Lower leg skin (tissue), 4 donors: ENCODE data around the gene ACTN4. TPM values are rescaled to one million over a fixed set of nuclear protein-coding genes. Genes with fewer than 3 reads are reported as not detected.

Experiments used
- DNase-seq, 2 donors: peaks; one replicate each; pipeline ENCODE4 v3.0.0-alpha.2; 2019; ENCODE audit warnings: low spot score in 2 of 2
- H3K4me3 ChIP-seq: fragments of 200-600 bp; sonication (generic); 2 replicates; pipeline ENCODE4 v1.5.1; 2017; ENCODE audit warnings: mild to moderate bottlenecking, low read depth; ENCODE audit not compliant: poor library complexity, severe bottlenecking
- CTCF ChIP-seq, 3 donors: fragments of 450-650 bp; IDR thresholded peaks; one replicate each; pipeline ENCODE4 v1.5.1; 2016; ENCODE audit warnings: antibody characterized with exemption in 3 of 3, mild to moderate bottlenecking in 3 of 3, moderate library complexity in 2 of 3
- POLR2A ChIP-seq, 2 donors: fragments of 450-650 bp; IDR thresholded peaks; one replicate each; pipeline ENCODE4 v1.6.1; 2016 to 2017; ENCODE audit warnings: antibody characterized with exemption in 2 of 2, mild to moderate bottlenecking in 1 of 2, moderate library complexity in 1 of 2
- WGBS, 2 donors: methylation state at CpG; one replicate each; pipeline ENCODE4 v1.1.5; 2018; 5-methylcytosine and 5-hydroxymethylcytosine counted together
- intact Hi-C: fragments of 100-400 bp; cut with DNase I; formaldehyde crosslinking; loops from one replicate; pipeline ENCODE4 v1.15.0; 2023; ENCODE audit warnings: low total_unique reads
- total RNA-seq, 4 donors: library from RNA; depleted of rRNA; stranded (reverse); fragments of >200 nt; gene quantifications; one replicate each; pipeline ENCODE4 v1.1.0, GENCODE V29; 2016

The ACTN4 gene
- total RNA-seq, 4 donors from 2014 or later = 411 to 572 (median 469) TPM

GRCh38 chr19:38676023-38676877 is 28.8 kb downstream of the ACTN4 start:
- 33 to 38% methylated on average over 13 of the region's 13 CpGs for WGBS, 2 donors
- intact Hi-C loops = no loop called here
- no peak for TF ChIP-seq POLR2A (IDR thresholded peaks at IDR 0.05)
- TF ChIP-seq CTCF (IDR thresholded peaks at IDR 0.05) = no peak
- no peak for DNase-seq
- H3K4me3 ChIP-seq = no peak overlapping the region

GRCh38 chr19:38676878-38677646 is 29.6 kb downstream of the ACTN4 start:
- no peak for DNase-seq
- no peak for TF ChIP-seq CTCF (IDR thresholded peaks at IDR 0.05)
- TF ChIP-seq POLR2A (IDR thresholded peaks at IDR 0.05) = no peak
- intact Hi-C loops = no loop called here
- H3K4me3 ChIP-seq = no peak overlapping the region
- WGBS, 2 donors = 64 to 71% methylated on average over 11 of the region's 11 CpGs

- H3K4me3 ChIP-seq = no peak overlapping the region
- intact Hi-C loops = no loop called here
- TF ChIP-seq POLR2A (IDR thresholded peaks at IDR 0.05) (no peak), CTCF (IDR thresholded peaks at IDR 0.05) (no peak)
- no peak for DNase-seq
- 80 to 84% methylated on average over 15 of the region's 15 CpGs for WGBS, 2 donors
These were observed 30.9 kb downstream of the ACTN4 start for GRCh38 chr19:38678217-38678890.

GRCh38 chr19:38678891-38679494 is 31.5 kb downstream of the ACTN4 start:
- no peak for TF ChIP-seq CTCF (IDR thresholded peaks at IDR 0.05)
- no peak for TF ChIP-seq POLR2A (IDR thresholded peaks at IDR 0.05)
- WGBS, 2 donors = 72 to 73% methylated on average over 7 of the region's 7 CpGs
- no peak for DNase-seq
- intact Hi-C loops = no loop called here
- no peak overlapping the region for H3K4me3 ChIP-seq

GRCh38 chr19:38679839-38680238 is 32.4 kb downstream of the ACTN4 start:
- 64 to 67% methylated on average over 4 of the region's 4 CpGs for WGBS, 2 donors
- intact Hi-C loops = no loop called here
- no peak for TF ChIP-seq CTCF (IDR thresholded peaks at IDR 0.05)
- TF ChIP-seq POLR2A (IDR thresholded peaks at IDR 0.05) = no peak
- DNase-seq = no peak
- H3K4me3 ChIP-seq = no peak overlapping the region
